HepG2 (cell line): ENCODE results near the gene CFAP99. TPM values are rescaled to one million over a fixed set of nuclear protein-coding genes. Genes with fewer than 3 reads are reported as not detected.

Experiments used
- ATAC-seq: fragments of 200-7000 bp; cut with Tn5 transposase; 3 replicates; pipeline ENCODE4 v1.9.1; 2020; ENCODE audit warnings: mild to moderate bottlenecking, moderate library complexity
- BruUV-seq: library from RNA; stranded (reverse); fragments of 400-500 nt; replicated peaks from 2 replicates; lab custom pipeline; 2021; lab: Mats Ljungman, UMichigan
- CTCF ChIA-PET: fragments of 300-600 bp; formaldehyde crosslinking; extraction: SDS; loops from one replicate; lab custom pipeline; 2021; ENCODE audit warnings: low total read pairs, inconsistent platforms, low intra/inter-chr PET ratio; lab: Yijun Ruan, JAX
- POLR2A ChIA-PET: fragments of 350-600 bp; sonication (Branson Sonifier 250); formaldehyde crosslinking; loops from one replicate; lab custom pipeline; 2020; ENCODE audit warnings: antibody characterized with exemption, inconsistent platforms; lab: Yijun Ruan, JAX
- DNase-seq: peaks from one replicate; pipeline ENCODE4 v3.0.0-alpha.2; 2015; ENCODE audit warnings: low spot score
- FAIRE-seq: peaks from 3 replicates; lab custom pipeline; 2011; peaks lifted over from hg19 to GRCh38; lab: Jason Lieb, UNC
- H2AFZ ChIP-seq: one replicate; pipeline ENCODE4 v1.6.1; 2011; ENCODE audit warnings: low read length, inconsistent platforms
- H3K27ac ChIP-seq: fragments of 300-600 bp; 3 replicates; pipeline ENCODE4 v1.8.0; 2011; ENCODE audit warnings: mixed run types, mild to moderate bottlenecking, mixed read lengths, low read length, inconsistent platforms; ENCODE audit not compliant: insufficient read depth; ENCODE audit errors: extremely low read length
- H3K27me3 ChIP-seq, 2 experiments: fragments of 200-600 bp in 1 of 2; 2 replicates in 1 of 2; 3 replicates in 1 of 2; pipeline versions ENCODE4 v1.6.0 to v1.8.0; 2011; ENCODE audit warnings: low read length in 2 of 2, mild to moderate bottlenecking in 2 of 2, moderate library complexity in 2 of 2, inconsistent platforms in 1 of 2; ENCODE audit not compliant: insufficient read depth in 2 of 2, control insufficient read depth in 1 of 2
- H3K36me3 ChIP-seq, 2 experiments: fragments of 200-600 bp in 1 of 2; replicated peaks in 1 of 2; 2 replicates in 1 of 2; 3 replicates in 1 of 2; pipeline versions ENCODE4 v1.5.1 to v1.8.0; 2011; ENCODE audit warnings: low read length in 2 of 2, inconsistent platforms in 1 of 2; ENCODE audit not compliant: insufficient read depth in 2 of 2, control insufficient read depth in 1 of 2
- H3K4me1 ChIP-seq: 2 replicates; pipeline ENCODE4 v1.5.1; 2012; ENCODE audit warnings: low read length, inconsistent platforms; ENCODE audit not compliant: insufficient read depth
- H3K4me2 ChIP-seq: 2 replicates; pipeline ENCODE4 v1.6.0; 2011; ENCODE audit warnings: low read depth, low read length, inconsistent platforms
- H3K4me3 ChIP-seq, 3 experiments: fragments of 200-600 bp in 1 of 3; sonication (generic), shearing (Covaris generic) in 1 of 3; replicated peaks in 1 of 3; 2 replicates each; pipeline ENCODE4 v1.5.1; 2011 to 2016; ENCODE audit warnings: low read length in 3 of 3, inconsistent platforms in 2 of 3, low read depth in 2 of 3, mild to moderate bottlenecking in 2 of 3, control low read depth in 1 of 3, mixed read lengths in 1 of 3; ENCODE audit not compliant: insufficient read depth in 1 of 3
- H3K79me2 ChIP-seq: one replicate; pipeline ENCODE4 v1.6.1; 2011; ENCODE audit warnings: low read length, inconsistent platforms; ENCODE audit not compliant: insufficient read depth
- H3K9ac ChIP-seq: 2 replicates; pipeline ENCODE4 v1.6.0; 2011; ENCODE audit warnings: mild to moderate bottlenecking, low read depth, low read length, inconsistent platforms; ENCODE audit not compliant: insufficient read depth
- H3K9me3 ChIP-seq: 2 replicates; pipeline ENCODE4 v1.5.1; 2012; ENCODE audit warnings: mild to moderate bottlenecking, low read length
- H4K20me1 ChIP-seq: 2 replicates; pipeline ENCODE4 v1.6.0; 2011; ENCODE audit warnings: inconsistent platforms, mild to moderate bottlenecking, low read length, moderate library complexity; ENCODE audit not compliant: insufficient read depth
- ARID3A ChIP-seq: IDR thresholded peaks from 2 replicates; pipeline ENCODE4 v1.6.1; 2012; ENCODE audit warnings: low read depth, low read length, improper control_type of control experiment
- HMG20A ChIP-seq: IDR thresholded peaks from 2 replicates; pipeline ENCODE4 v1.6.1; 2016; ENCODE audit warnings: borderline replicate concordance
- ZNF264 ChIP-seq: sonication (generic); formaldehyde crosslinking; IDR thresholded peaks from 2 replicates; pipeline ENCODE4 v1.4.0; 2020; ENCODE audit warnings: missing genetic modification reagents
- ZNF281 ChIP-seq: sonication (generic); formaldehyde crosslinking; IDR thresholded peaks from 2 replicates; pipeline ENCODE4 v1.4.0; 2020; ENCODE audit warnings: missing genetic modification reagents, borderline replicate concordance
- ZNF296 ChIP-seq: sonication (generic); formaldehyde crosslinking; conservative IDR thresholded peaks from 2 replicates; pipeline ENCODE4 v1.5.0; 2020; ENCODE audit warnings: mild to moderate bottlenecking, missing genetic modification reagents
- ZNF407 ChIP-seq: sonication (generic); formaldehyde crosslinking; IDR thresholded peaks from one replicate; pipeline ENCODE4 v1.5.1; 2020; ENCODE audit warnings: mild to moderate bottlenecking, missing genetic modification reagents; ENCODE audit errors: not compliant biosample characterization
- ZNF589 ChIP-seq: sonication (generic); formaldehyde crosslinking; conservative IDR thresholded peaks from 2 replicates; pipeline ENCODE4 v1.8.0; 2022; ENCODE audit warnings: mild to moderate bottlenecking, moderate library complexity, missing genetic modification reagents
- ZNF616 ChIP-seq: sonication (generic); formaldehyde crosslinking; IDR thresholded peaks from 2 replicates; pipeline ENCODE4 v1.5.0; 2020; ENCODE audit warnings: low read depth, mild to moderate bottlenecking, missing genetic modification reagents
- ZNF800 ChIP-seq: sonication (generic); formaldehyde crosslinking; IDR thresholded peaks from 2 replicates; pipeline ENCODE4 v1.4.0; 2020; ENCODE audit warnings: missing genetic modification reagents
- WGBS: methylation state at CpG from one replicate; pipeline ENCODE4 v1.1.6; 2017; ENCODE audit warnings: low lambda C conversion rate; 5-methylcytosine and 5-hydroxymethylcytosine counted together
- in situ Hi-C: cut with HindIII; loops from 2 replicates; pipeline ENCODE4 v1.10.0; 2017; ENCODE audit warnings: low pct_unique_long_range_greater_than_20kb; ENCODE audit not compliant: extremely low pct_ligation_motif_present
- intact Hi-C: fragments of 100-400 bp; cut with micrococcal nuclease; formaldehyde crosslinking; loops from one replicate; pipeline ENCODE4 v1.10.0; 2022; ENCODE audit not compliant: unreplicated experiment
- polyA plus RNA-seq, 8 experiments: library from polyadenylated mRNA; depleted of rRNA in 3 of 8; stranded (reverse) in 7 of 8; unstranded in 1 of 8; fragments of >200 nt; fragmentation: Illumina TruSeq in 4 of 8; extraction: Trizol in 4 of 8; gene quantifications; 2 replicates each; pipeline versions ENCODE4 v1.2.1 to v1.2.3, GENCODE V29; 2011 to 2016; ENCODE audit warnings: low read depth in 4 of 8, missing spikeins in 1 of 8, mixed read lengths in 1 of 8; ENCODE audit not compliant: insufficient read depth in 1 of 8
- total RNA-seq, 5 experiments: library from RNA; depleted of rRNA; stranded (reverse); fragments of >200 nt; fragmentation: Illumina TruSeq; extraction: Trizol; gene quantifications; 2 replicates each; pipeline ENCODE4 v1.2.3, GENCODE V29; 2016; ENCODE audit warnings: low read depth in 1 of 5

CFAP99 gene
- total and polyA plus RNA-seq, 2 of the 13 experiments (the other 11 are each of a cell fraction or from before 2014, with no cell fraction given): not detected

- H3K4me1 ChIP-seq: peaks cover 29% of the 10 kb centered on the region
- CTCF ChIA-PET: no interaction called here
- H4K20me1 ChIP-seq: no peaks in the 10 kb centered on the region
- H3K9me3 ChIP-seq: no peaks in the 10 kb centered on the region
- H3K27ac ChIP-seq: no peak overlapping the region
- no peak overlapping the region for H3K4me3 ChIP-seq
- H3K79me2 ChIP-seq: no peaks in the 10 kb centered on the region
- POLR2A ChIA-PET: no interaction called here
- no peak for DNase-seq
- H2AFZ ChIP-seq: no peak overlapping the region
- FAIRE-seq: no peak
- H3K36me3 ChIP-seq: no peaks in the 10 kb centered on the region
- no TSS peak for BruUV-seq
- ATAC-seq: no peak
- H3K9ac ChIP-seq: no peak overlapping the region
- WGBS: 39% methylated on average over 10 of the region's 10 CpGs
- no peak overlapping the region for H3K4me2 ChIP-seq
- in situ Hi-C loops (no loop called here), intact Hi-C loops (no loop called here)
- peaks cover 2 to 40% of the 10 kb centered on the region in 2 experiments for H3K27me3 ChIP-seq
- TF ChIP-seq HMG20A (CRISPR knock-in tag) (no peak), ZNF589 (no peak), ZNF264 (CRISPR knock-in tag) (no peak), ARID3A (no peak), ZNF407 (no peak), ZNF281 (CRISPR knock-in tag) (no peak), ZNF800 (CRISPR knock-in tag) (no peak), ZNF616 (CRISPR knock-in tag) (no peak), ZNF296 (CRISPR knock-in tag) (no peak)
Observed at GRCh38 chr4:2408976-2409375, 9.8 kb upstream of the CFAP99 start.
